ENCODE measurements around the gene LECT2.

- TF ChIP-seq CTCF (IDR thresholded peaks at IDR 0.05): no peak
- no peak for TF ChIP-seq POLR2A (IDR thresholded peaks at IDR 0.05)
Measured at GRCh38 chr5:135998889-135999288, 44.1 kb upstream of the LECT2 start.
